MM.1S (cell line): Measurements from ENCODE around the gene PAN3.

ENCODE experiments used
- DNase-seq: peaks from one replicate; pipeline ENCODE4 v3.0.0-alpha.2; 2015
- H2AFZ ChIP-seq: fragments of 300-600 bp; sonication (generic); 2 replicates; pipeline ENCODE4 v1.6.0; 2016; ENCODE audit warnings: antibody characterized with exemption, low read length
- H3F3A ChIP-seq: fragments of 300-600 bp; sonication (generic); 2 replicates; pipeline ENCODE4 v1.6.1; 2016; ENCODE audit warnings: mild to moderate bottlenecking, antibody characterized with exemption, low read length, moderate library complexity, mixed read lengths; ENCODE audit not compliant: insufficient read depth
- H3K27ac ChIP-seq: fragments of 300-600 bp; sonication (generic); 2 replicates; pipeline ENCODE4 v1.5.1; 2016; ENCODE audit warnings: mild to moderate bottlenecking, low read length
- H3K27me3 ChIP-seq: fragments of 300-600 bp; sonication (generic); replicated peaks from 2 replicates; pipeline ENCODE4 v1.6.0; 2016; ENCODE audit warnings: low read length; ENCODE audit not compliant: insufficient read depth
- H3K36me3 ChIP-seq: fragments of 300-600 bp; sonication (generic); replicated peaks from 2 replicates; pipeline ENCODE4 v1.6.1; 2016; ENCODE audit warnings: mild to moderate bottlenecking, low read length, mixed read lengths; ENCODE audit not compliant: insufficient read depth
- H3K4me1 ChIP-seq: fragments of 300-600 bp; sonication (generic); 2 replicates; pipeline ENCODE4 v1.6.1; 2016; ENCODE audit warnings: low read length, mixed read lengths
- H3K4me2 ChIP-seq: fragments of 300-600 bp; sonication (generic); 2 replicates; pipeline ENCODE4 v1.6.0; 2016; ENCODE audit warnings: low read depth, low read length
- H3K4me3 ChIP-seq: fragments of 300-600 bp; sonication (generic); 2 replicates; pipeline ENCODE4 v1.5.1; 2016; ENCODE audit warnings: low read length, mixed read lengths
- H3K79me2 ChIP-seq: fragments of 300-600 bp; sonication (generic); 2 replicates; pipeline ENCODE4 v1.6.1; 2016; ENCODE audit warnings: mixed run types, low read length, mixed read lengths
- H3K9ac ChIP-seq: fragments of 300-600 bp; sonication (generic); 2 replicates; pipeline ENCODE4 v1.6.1; 2016; ENCODE audit warnings: low read length, mixed read lengths
- H3K9me2 ChIP-seq: fragments of 300-600 bp; sonication (generic); replicated peaks from 2 replicates; pipeline ENCODE4 v1.6.1; 2016; ENCODE audit warnings: mild to moderate bottlenecking, low read length, mixed read lengths; ENCODE audit not compliant: insufficient read depth
- H3K9me3 ChIP-seq: fragments of 300-600 bp; sonication (generic); replicated peaks from 2 replicates; pipeline ENCODE4 v1.6.1; 2016; ENCODE audit warnings: mild to moderate bottlenecking, low read length, mixed read lengths; ENCODE audit not compliant: insufficient read depth
- H4K20me1 ChIP-seq: fragments of 300-600 bp; sonication (generic); 2 replicates; pipeline ENCODE4 v1.6.1; 2016; ENCODE audit warnings: mild to moderate bottlenecking, low read length, moderate library complexity, mixed read lengths; ENCODE audit not compliant: insufficient read depth
- EZH2 ChIP-seq: fragments of 300-600 bp; sonication (generic); optimal IDR thresholded peaks from 2 replicates; pipeline ENCODE3; 2017; ENCODE audit warnings: low read depth, mild to moderate bottlenecking, antibody characterized with exemption, low read length, mixed read lengths
- EZH2phosphoT487 ChIP-seq: fragments of 300-600 bp; sonication (generic); IDR thresholded peaks from 2 replicates; pipeline ENCODE4 v1.6.1; 2018; ENCODE audit warnings: antibody characterized with exemption, low read length
- TF ChIP-seq, protein P1 (sequence below): fragments of 300-600 bp; sonication (generic); IDR thresholded peaks from 2 replicates; pipeline ENCODE4 v1.5.1; 2016; ENCODE audit warnings: antibody characterized with exemption, low read length, mixed read lengths

Gene PAN3

GRCh38 chr13:28093881-28094280 is 44.5 kb upstream of the PAN3 start:
- Histone ChIP-seq H4K20me1 (no peaks in the 10 kb centered on the region), H3K9me2 (no peaks in the 10 kb centered on the region), H2AFZ (no peak overlapping the region), H3K27me3 (no peaks in the 10 kb centered on the region), H3K4me1 (no peaks in the 10 kb centered on the region), H3F3A (no peaks in the 10 kb centered on the region), H3K36me3 (no peaks in the 10 kb centered on the region), H3K27ac (no peak overlapping the region), H3K9me3 (no peaks in the 10 kb centered on the region), H3K79me2 (no peaks in the 10 kb centered on the region), H3K4me2 (no peak overlapping the region), H3K9ac (no peak overlapping the region), H3K4me3 (no peak overlapping the region)
- TF ChIP-seq EZH2phosphoT487 (no peak), EZH2 (no peak)
- TF ChIP-seq, protein P1, sequence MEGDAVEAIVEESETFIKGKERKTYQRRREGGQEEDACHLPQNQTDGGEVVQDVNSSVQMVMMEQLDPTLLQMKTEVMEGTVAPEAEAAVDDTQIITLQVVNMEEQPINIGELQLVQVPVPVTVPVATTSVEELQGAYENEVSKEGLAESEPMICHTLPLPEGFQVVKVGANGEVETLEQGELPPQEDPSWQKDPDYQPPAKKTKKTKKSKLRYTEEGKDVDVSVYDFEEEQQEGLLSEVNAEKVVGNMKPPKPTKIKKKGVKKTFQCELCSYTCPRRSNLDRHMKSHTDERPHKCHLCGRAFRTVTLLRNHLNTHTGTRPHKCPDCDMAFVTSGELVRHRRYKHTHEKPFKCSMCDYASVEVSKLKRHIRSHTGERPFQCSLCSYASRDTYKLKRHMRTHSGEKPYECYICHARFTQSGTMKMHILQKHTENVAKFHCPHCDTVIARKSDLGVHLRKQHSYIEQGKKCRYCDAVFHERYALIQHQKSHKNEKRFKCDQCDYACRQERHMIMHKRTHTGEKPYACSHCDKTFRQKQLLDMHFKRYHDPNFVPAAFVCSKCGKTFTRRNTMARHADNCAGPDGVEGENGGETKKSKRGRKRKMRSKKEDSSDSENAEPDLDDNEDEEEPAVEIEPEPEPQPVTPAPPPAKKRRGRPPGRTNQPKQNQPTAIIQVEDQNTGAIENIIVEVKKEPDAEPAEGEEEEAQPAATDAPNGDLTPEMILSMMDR: no peak
- DNase-seq: no peak

DNA sequence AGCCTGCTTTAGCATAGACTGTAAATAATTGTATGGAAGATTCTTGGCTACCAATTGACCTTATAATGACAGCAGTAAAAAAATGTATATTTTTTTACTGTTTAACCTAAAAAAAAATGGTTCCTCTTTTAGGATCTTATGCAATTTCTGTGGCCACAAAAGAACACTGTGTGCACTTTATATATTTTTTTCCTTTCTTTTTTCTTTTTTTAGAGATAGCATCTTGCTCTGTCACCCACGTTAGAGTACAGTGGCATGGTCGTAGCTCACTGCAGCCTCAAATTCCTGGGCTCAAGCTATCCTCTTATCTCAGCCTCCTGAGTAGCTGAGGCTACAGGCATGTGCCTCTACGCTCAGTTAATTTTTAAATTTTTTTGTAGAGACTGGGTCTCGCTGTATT is 44.0 kb upstream of the PAN3 start:
- Histone ChIP-seq H3K27me3 (peaks cover 2% of the 10 kb centered on the region; the same call in 1 of the 2 replicates), H3K4me2 (no peak overlapping the region), H3K27ac (no peak overlapping the region), H2AFZ (no peak overlapping the region), H3K4me1 (no peaks in the 10 kb centered on the region), H3K9ac (no peak overlapping the region), H3K79me2 (no peaks in the 10 kb centered on the region), H3F3A (no peaks in the 10 kb centered on the region), H3K9me3 (no peaks in the 10 kb centered on the region), H4K20me1 (no peaks in the 10 kb centered on the region), H3K36me3 (no peaks in the 10 kb centered on the region), H3K4me3 (no peak overlapping the region), H3K9me2 (no peaks in the 10 kb centered on the region)
- no peak for DNase-seq
- TF ChIP-seq, protein P1: no peak

GRCh38 chr13:28097503-28097902 is 40.8 kb upstream of the PAN3 start:
- Histone ChIP-seq H3K9me3 (no peaks in the 10 kb centered on the region), H4K20me1 (no peaks in the 10 kb centered on the region), H3K36me3 (no peaks in the 10 kb centered on the region), H3K79me2 (no peaks in the 10 kb centered on the region), H3K9ac (no peak overlapping the region), H3K4me1 (no peaks in the 10 kb centered on the region), H2AFZ (no peak overlapping the region), H3K4me2 (no peak overlapping the region), H3F3A (no peaks in the 10 kb centered on the region), H3K4me3 (no peak overlapping the region), H3K27me3 (peaks cover 7% of the 10 kb centered on the region; the same call in 1 of the 2 replicates), H3K27ac (no peak overlapping the region), H3K9me2 (no peaks in the 10 kb centered on the region)
- DNase-seq: no peak
- TF ChIP-seq, protein P1: no peak
- TF ChIP-seq EZH2phosphoT487: no peak
- TF ChIP-seq EZH2: no peak
